Measurements from ENCODE around the gene MID1. TPM values are rescaled to one million over a fixed set of nuclear protein-coding genes. Genes with fewer than 3 reads are reported as not detected.

MID1 gene
- total RNA-seq, 1 experiment from 2014 or later = 79.5 TPM

DNA sequence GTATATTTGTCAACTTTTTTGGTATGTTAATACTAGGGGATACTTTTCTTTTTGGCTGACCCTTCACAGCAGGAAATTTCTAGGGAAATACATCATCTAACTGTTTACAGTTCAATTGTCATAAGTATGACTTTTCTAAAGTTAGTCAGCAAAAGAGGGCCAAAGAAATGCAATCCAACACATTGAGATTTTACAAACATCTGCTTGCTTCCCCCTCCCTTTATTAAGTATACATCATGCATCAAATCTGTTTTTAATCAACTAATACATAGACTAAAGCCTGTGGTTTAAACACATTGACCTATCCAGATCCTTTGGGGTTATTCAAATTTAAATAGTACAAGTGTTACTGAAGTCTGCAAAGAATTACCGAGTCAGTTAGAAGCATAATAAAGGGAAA, 93.9 kb downstream of the MID1 start:
- Histone ChIP-seq H3K4me1 (replicated peaks; ENCODE audit: insufficient read depth) (no peaks in the 10 kb centered on the region), H3F3A (ENCODE audit: insufficient read depth, low read depth) (no peaks in the 10 kb centered on the region), H3K79me2 (ENCODE audit: low read depth) (no peaks in the 10 kb centered on the region), H2AFZ (no peak overlapping the region), H3K9me3 (ENCODE audit: insufficient read depth, low read depth) (no peaks in the 10 kb centered on the region), H3K27ac (no peak overlapping the region), H3K4me2 (no peak overlapping the region), H3K4me3 (no peak overlapping the region), H3K27me3 (ENCODE audit: insufficient read depth, low read depth) (no peaks in the 10 kb centered on the region), H4K20me1 (ENCODE audit: insufficient read depth) (no peaks in the 10 kb centered on the region), H3K9me2 (ENCODE audit: insufficient read depth) (no peaks in the 10 kb centered on the region), H3K36me3 (ENCODE audit: low read depth) (no peaks in the 10 kb centered on the region)
- intact Hi-C loops (cut with micrococcal nuclease; ENCODE audit: unreplicated experiment) = no loop called here
- DNase-seq = no peak
- POLR2A ChIA-PET (ENCODE audit: unreplicated experiment) = no interaction called here
- no peak for TF ChIP-seq EZH2 (IDR thresholded peaks at IDR 0.05; ENCODE audit: low read depth)
- no TSS peak for BruUV-seq (replicated peaks)
- CTCF ChIA-PET = no interaction called here

DNA sequence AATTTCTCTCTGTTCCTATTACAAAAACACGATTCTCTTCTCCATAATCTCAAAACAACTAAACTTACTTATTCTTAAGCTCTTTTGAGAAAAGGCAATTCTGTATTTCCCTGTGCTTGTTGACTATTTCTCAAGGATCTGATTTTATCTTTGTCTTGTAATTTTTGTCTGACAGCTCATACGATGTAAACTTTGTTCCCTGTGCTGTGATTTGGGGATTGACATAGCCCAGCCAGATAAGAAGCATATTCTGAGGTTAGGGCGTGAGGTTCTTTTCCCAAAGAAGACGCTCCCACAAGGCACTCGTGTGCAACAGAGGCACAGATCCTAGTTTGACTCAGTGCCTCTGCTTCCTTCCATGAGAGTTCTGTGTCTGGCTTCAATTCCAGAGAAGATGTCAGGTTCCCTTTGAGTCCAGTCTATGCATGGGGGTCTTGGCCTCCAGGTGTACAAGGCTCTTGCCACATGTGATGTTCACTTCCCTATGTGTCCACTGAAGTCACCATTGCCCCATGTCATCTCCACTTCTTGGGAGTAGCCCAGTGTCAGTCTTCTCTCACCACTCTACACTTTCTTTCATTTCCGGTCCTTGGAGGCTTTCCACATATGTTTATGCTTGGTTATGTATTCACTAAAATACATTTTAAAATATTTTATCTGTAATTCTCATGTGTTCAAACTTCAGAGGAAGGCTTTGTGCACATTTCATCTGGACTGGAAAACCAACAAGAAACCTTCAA, 94.8 kb downstream of the MID1 start:
- Histone ChIP-seq H3K27me3 (ENCODE audit: insufficient read depth, low read depth) (no peaks in the 10 kb centered on the region), H3K27ac (no peak overlapping the region), H3K4me2 (no peak overlapping the region), H3K36me3 (ENCODE audit: low read depth) (no peaks in the 10 kb centered on the region), H3K4me3 (no peak overlapping the region), H4K20me1 (ENCODE audit: insufficient read depth) (no peaks in the 10 kb centered on the region), H3F3A (ENCODE audit: insufficient read depth, low read depth) (no peaks in the 10 kb centered on the region), H3K4me1 (replicated peaks; ENCODE audit: insufficient read depth) (no peaks in the 10 kb centered on the region), H3K9me2 (ENCODE audit: insufficient read depth) (no peaks in the 10 kb centered on the region), H3K79me2 (ENCODE audit: low read depth) (no peaks in the 10 kb centered on the region), H2AFZ (no peak overlapping the region), H3K9me3 (ENCODE audit: insufficient read depth, low read depth) (no peaks in the 10 kb centered on the region)
- TF ChIP-seq, protein P1, sequence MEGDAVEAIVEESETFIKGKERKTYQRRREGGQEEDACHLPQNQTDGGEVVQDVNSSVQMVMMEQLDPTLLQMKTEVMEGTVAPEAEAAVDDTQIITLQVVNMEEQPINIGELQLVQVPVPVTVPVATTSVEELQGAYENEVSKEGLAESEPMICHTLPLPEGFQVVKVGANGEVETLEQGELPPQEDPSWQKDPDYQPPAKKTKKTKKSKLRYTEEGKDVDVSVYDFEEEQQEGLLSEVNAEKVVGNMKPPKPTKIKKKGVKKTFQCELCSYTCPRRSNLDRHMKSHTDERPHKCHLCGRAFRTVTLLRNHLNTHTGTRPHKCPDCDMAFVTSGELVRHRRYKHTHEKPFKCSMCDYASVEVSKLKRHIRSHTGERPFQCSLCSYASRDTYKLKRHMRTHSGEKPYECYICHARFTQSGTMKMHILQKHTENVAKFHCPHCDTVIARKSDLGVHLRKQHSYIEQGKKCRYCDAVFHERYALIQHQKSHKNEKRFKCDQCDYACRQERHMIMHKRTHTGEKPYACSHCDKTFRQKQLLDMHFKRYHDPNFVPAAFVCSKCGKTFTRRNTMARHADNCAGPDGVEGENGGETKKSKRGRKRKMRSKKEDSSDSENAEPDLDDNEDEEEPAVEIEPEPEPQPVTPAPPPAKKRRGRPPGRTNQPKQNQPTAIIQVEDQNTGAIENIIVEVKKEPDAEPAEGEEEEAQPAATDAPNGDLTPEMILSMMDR (conservative IDR thresholded peaks at IDR 0.05) = no peak
- no peak for TF ChIP-seq EZH2 (IDR thresholded peaks at IDR 0.05; ENCODE audit: low read depth)
- intact Hi-C loops (cut with micrococcal nuclease; ENCODE audit: unreplicated experiment) = no loop called here
- DNase-seq = no peak
- CTCF ChIA-PET = no interaction called here
- POLR2A ChIA-PET (ENCODE audit: unreplicated experiment) = no interaction called here
- no TSS peak for BruUV-seq (replicated peaks)

DNA sequence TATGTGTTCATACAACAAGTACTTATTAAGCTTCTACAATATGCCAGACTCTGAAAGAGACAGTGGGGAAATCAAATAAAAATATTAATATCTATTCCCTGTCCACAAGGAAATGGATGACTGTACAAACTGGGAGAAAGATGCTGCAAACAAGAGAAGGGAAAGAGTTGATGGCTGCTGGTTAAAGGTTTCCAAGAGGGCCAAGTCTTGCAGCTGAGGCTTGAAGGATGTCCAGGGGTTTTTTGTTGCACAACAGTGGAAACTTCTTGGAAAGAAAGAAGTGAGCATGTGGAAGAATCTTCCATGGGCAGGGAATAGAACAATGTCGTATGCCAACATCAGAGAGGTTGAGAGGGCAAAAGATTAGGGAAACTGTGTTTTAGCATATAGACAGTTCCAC, 95.8 kb downstream of the MID1 start:
- no TSS peak for BruUV-seq (replicated peaks)
- Histone ChIP-seq H3K4me2 (no peak overlapping the region), H3K27ac (no peak overlapping the region), H3F3A (ENCODE audit: insufficient read depth, low read depth) (no peaks in the 10 kb centered on the region), H3K36me3 (ENCODE audit: low read depth) (no peaks in the 10 kb centered on the region), H3K9me2 (ENCODE audit: insufficient read depth) (no peaks in the 10 kb centered on the region), H3K79me2 (ENCODE audit: low read depth) (no peaks in the 10 kb centered on the region), H3K4me1 (replicated peaks; ENCODE audit: insufficient read depth) (no peaks in the 10 kb centered on the region), H2AFZ (no peak overlapping the region), H4K20me1 (ENCODE audit: insufficient read depth) (no peaks in the 10 kb centered on the region), H3K4me3 (no peak overlapping the region), H3K27me3 (ENCODE audit: insufficient read depth, low read depth) (no peaks in the 10 kb centered on the region), H3K9me3 (ENCODE audit: insufficient read depth, low read depth) (no peaks in the 10 kb centered on the region)
- POLR2A ChIA-PET (ENCODE audit: unreplicated experiment) = no interaction called here
- CTCF ChIA-PET = no interaction called here
- no peak for DNase-seq
- intact Hi-C loops (cut with micrococcal nuclease; ENCODE audit: unreplicated experiment) = no loop called here
- TF ChIP-seq, protein P1 (conservative IDR thresholded peaks at IDR 0.05) = no peak
- no peak for TF ChIP-seq EZH2 (IDR thresholded peaks at IDR 0.05; ENCODE audit: low read depth)

DNA sequence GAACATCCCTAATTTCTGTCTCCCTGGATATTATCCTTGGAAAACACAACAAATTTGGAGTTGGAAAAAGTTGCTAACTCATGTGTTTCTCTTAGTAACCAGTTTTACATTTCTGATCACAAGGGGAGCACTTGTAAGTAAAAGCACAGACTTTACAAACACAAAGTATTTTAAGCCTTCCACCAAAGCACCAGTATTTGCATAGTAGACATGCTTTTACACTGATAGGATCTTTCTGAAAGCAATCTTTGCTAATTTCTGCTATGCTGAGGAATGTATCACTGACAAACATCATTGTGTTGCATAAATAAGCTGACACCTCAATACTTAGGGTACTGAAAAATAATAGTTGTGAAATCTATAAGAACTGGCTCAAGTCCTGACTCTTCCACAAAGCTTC, 100.6 kb downstream of the MID1 start:
- Histone ChIP-seq H3K27me3 (ENCODE audit: insufficient read depth, low read depth) (no peaks in the 10 kb centered on the region), H3K9me3 (ENCODE audit: insufficient read depth, low read depth) (no peaks in the 10 kb centered on the region), H3K36me3 (ENCODE audit: low read depth) (no peaks in the 10 kb centered on the region), H3K4me1 (replicated peaks; ENCODE audit: insufficient read depth) (no peaks in the 10 kb centered on the region), H3K4me3 (no peak overlapping the region), H3K79me2 (ENCODE audit: low read depth) (no peaks in the 10 kb centered on the region), H4K20me1 (ENCODE audit: insufficient read depth) (no peaks in the 10 kb centered on the region), H3K27ac (no peak overlapping the region), H2AFZ (no peak overlapping the region), H3K4me2 (no peak overlapping the region), H3K9me2 (ENCODE audit: insufficient read depth) (no peaks in the 10 kb centered on the region), H3F3A (ENCODE audit: insufficient read depth, low read depth) (no peaks in the 10 kb centered on the region)
- no TSS peak for BruUV-seq (replicated peaks)
- TF ChIP-seq, protein P1 (conservative IDR thresholded peaks at IDR 0.05) = no peak
- no peak for TF ChIP-seq EZH2 (IDR thresholded peaks at IDR 0.05; ENCODE audit: low read depth)
- DNase-seq = no peak
- intact Hi-C loops (cut with micrococcal nuclease; ENCODE audit: unreplicated experiment) = no loop called here
- ChIA-PET POLR2A (ENCODE audit: unreplicated experiment) (no interaction called here), CTCF (no interaction called here)

All from PC-9 (cell line).